Neural progenitor cell (in vitro differentiated cells): Measurements from ENCODE around the gene FERMT3. TPM values are rescaled to one million over a fixed set of nuclear protein-coding genes. Genes with fewer than 3 reads are reported as not detected.

Experiments
- DNase-seq: peaks from one replicate; pipeline ENCODE4 v3.0.0-alpha.2; 2016; ENCODE audit warnings: low spot score
- H2AFZ ChIP-seq: fragments of 200-600 bp; sonication (generic); replicated peaks from 2 replicates; pipeline ENCODE4 v1.6.1; 2016; ENCODE audit warnings: antibody characterized with exemption
- H3F3A ChIP-seq: fragments of 200-600 bp; sonication (generic); 2 replicates; pipeline ENCODE4 v1.6.1; 2016; ENCODE audit warnings: antibody characterized with exemption, low read depth
- H3K27ac ChIP-seq: fragments of 200-600 bp; sonication (generic); 2 replicates; pipeline ENCODE4 v1.5.1; 2016; ENCODE audit warnings: mild to moderate bottlenecking
- H3K27me3 ChIP-seq: fragments of 200-600 bp; sonication (generic); 2 replicates; pipeline ENCODE4 v1.6.1; 2016; ENCODE audit warnings: mild to moderate bottlenecking, moderate library complexity
- H3K36me3 ChIP-seq: fragments of 200-600 bp; sonication (generic); 2 replicates; pipeline ENCODE4 v1.5.1; 2016
- H3K4me1 ChIP-seq: fragments of 200-600 bp; sonication (generic); 2 replicates; pipeline ENCODE4 v1.6.1; 2016; ENCODE audit warnings: mixed run types
- H3K4me2 ChIP-seq: fragments of 200-600 bp; sonication (generic); 2 replicates; pipeline ENCODE4 v1.6.1; 2016
- H3K4me3 ChIP-seq: fragments of 200-600 bp; sonication (generic); 2 replicates; pipeline ENCODE4 v1.5.1; 2016
- H3K79me2 ChIP-seq: fragments of 200-600 bp; sonication (generic); 2 replicates; pipeline ENCODE4 v1.6.1; 2016; ENCODE audit warnings: low read depth
- H3K9ac ChIP-seq: fragments of 200-600 bp; sonication (generic); 2 replicates; pipeline ENCODE4 v1.6.1; 2016
- H3K9me3 ChIP-seq: fragments of 200-600 bp; sonication (generic); 2 replicates; pipeline ENCODE4 v1.5.1; 2016; ENCODE audit warnings: low read depth
- H4K20me1 ChIP-seq: fragments of 200-600 bp; sonication (generic); 2 replicates; pipeline ENCODE4 v1.6.1; 2016; ENCODE audit warnings: low read depth
- H3K27ac Mint-ChIP-seq: 3 replicates; pipeline ENCODE4 v1.8.0; 2021; ENCODE audit warnings: mixed read lengths
- H3K27me3 Mint-ChIP-seq: 2 replicates; pipeline ENCODE4 v1.8.0; 2022; ENCODE audit warnings: low read depth, mild to moderate bottlenecking, inconsistent platforms, moderate library complexity, mixed read lengths; ENCODE audit not compliant: insufficient read depth
- H3K36me3 Mint-ChIP-seq: 3 replicates; pipeline ENCODE4 v1.8.0; 2021; ENCODE audit warnings: mixed read lengths
- H3K4me1 Mint-ChIP-seq: 3 replicates; pipeline ENCODE4 v1.8.0; 2021; ENCODE audit warnings: mixed read lengths
- H3K4me3 Mint-ChIP-seq: 3 replicates; pipeline ENCODE4 v1.8.0; 2021; ENCODE audit warnings: mild to moderate bottlenecking, moderate library complexity, mixed read lengths
- H3K9me3 Mint-ChIP-seq: 3 replicates; pipeline ENCODE4 v1.8.0; 2020; ENCODE audit warnings: mixed read lengths
- EZH2 ChIP-seq: fragments of 200-600 bp; sonication (generic); IDR thresholded peaks from 2 replicates; pipeline ENCODE4 v1.6.1; 2017; ENCODE audit warnings: antibody characterized with exemption, mild to moderate bottlenecking, moderate library complexity
- EZH2phosphoT487 ChIP-seq: fragments of 200-600 bp; sonication (generic); IDR thresholded peaks from 2 replicates; pipeline ENCODE4 v1.6.1; 2017; ENCODE audit warnings: antibody characterized with exemption
- total RNA-seq: library from RNA; depleted of rRNA; stranded (reverse); fragments of >200 nt; gene quantifications from 2 replicates; pipeline ENCODE4 v1.2.3, GENCODE V29; 2015; ENCODE audit warnings: low replicate concordance
- TF ChIP-seq, protein P1 (sequence below): fragments of 200-600 bp; sonication (generic); IDR thresholded peaks from 2 replicates; pipeline ENCODE4 v1.5.1; 2017; ENCODE audit warnings: antibody characterized with exemption, mild to moderate bottlenecking

The FERMT3 gene
- total RNA-seq, 1 donor from 2014 or later, result not detected

DNA sequence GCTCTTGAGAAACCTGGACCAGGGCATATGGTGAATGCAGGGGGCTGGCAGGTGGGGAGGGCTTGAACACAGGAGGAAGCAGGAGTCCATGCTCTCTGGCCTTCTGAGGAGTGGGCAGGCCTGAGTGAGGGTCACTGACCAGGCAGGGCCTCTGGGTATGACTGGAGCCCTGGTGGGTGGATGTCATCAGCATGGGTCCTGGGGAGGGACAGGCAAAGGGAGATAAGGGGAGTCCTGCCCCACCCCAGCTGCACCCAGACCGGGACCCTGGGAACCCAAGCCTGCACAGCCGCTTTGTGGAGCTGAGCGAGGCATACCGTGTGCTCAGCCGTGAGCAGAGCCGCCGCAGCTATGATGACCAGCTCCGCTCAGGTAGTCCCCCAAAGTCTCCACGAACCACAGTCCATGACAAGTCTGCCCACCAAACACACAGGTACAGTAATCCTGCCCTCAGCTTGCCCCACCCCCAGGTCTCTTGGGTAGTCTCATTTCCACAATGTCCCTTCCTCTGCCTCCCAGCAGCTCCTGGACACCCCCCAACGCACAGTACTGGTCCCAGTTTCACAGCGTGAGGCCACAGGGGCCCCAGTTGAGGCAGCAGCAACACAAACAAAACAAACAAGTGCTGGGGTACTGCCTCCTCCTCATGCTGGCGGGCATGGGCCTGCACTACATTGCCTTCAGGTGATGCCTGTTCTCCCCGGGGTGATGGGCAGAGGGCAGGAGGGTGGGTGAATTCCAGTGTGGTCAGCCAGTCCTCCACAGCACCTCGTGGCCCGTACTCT is 25.9 kb downstream of the FERMT3 start:
- no peak overlapping the region for H3K4me2 ChIP-seq
- no peaks in the 10 kb centered on the region for H3K9me3 ChIP-seq
- no peak overlapping the region for H2AFZ ChIP-seq
- no peaks in the 10 kb centered on the region for H3K36me3 Mint-ChIP-seq
- peaks cover 3% of the 10 kb centered on the region for H4K20me1 ChIP-seq
- H3K9me3 Mint-ChIP-seq, result no peaks in the 10 kb centered on the region
- no peak overlapping the region for H3K27ac ChIP-seq
- TF ChIP-seq EZH2phosphoT487 (no peak), EZH2 (no peak)
- TF ChIP-seq, protein P1, sequence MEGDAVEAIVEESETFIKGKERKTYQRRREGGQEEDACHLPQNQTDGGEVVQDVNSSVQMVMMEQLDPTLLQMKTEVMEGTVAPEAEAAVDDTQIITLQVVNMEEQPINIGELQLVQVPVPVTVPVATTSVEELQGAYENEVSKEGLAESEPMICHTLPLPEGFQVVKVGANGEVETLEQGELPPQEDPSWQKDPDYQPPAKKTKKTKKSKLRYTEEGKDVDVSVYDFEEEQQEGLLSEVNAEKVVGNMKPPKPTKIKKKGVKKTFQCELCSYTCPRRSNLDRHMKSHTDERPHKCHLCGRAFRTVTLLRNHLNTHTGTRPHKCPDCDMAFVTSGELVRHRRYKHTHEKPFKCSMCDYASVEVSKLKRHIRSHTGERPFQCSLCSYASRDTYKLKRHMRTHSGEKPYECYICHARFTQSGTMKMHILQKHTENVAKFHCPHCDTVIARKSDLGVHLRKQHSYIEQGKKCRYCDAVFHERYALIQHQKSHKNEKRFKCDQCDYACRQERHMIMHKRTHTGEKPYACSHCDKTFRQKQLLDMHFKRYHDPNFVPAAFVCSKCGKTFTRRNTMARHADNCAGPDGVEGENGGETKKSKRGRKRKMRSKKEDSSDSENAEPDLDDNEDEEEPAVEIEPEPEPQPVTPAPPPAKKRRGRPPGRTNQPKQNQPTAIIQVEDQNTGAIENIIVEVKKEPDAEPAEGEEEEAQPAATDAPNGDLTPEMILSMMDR, result no peak
- H3K27ac Mint-ChIP-seq, result no peak overlapping the region
- H3K79me2 ChIP-seq, result no peaks in the 10 kb centered on the region
- peak overlapping the region; percentile 92 for H3K4me3 Mint-ChIP-seq
- peaks cover 47% of the 10 kb centered on the region for H3K27me3 ChIP-seq
- H3K27me3 Mint-ChIP-seq, result peaks cover 16% of the 10 kb centered on the region
- no peak overlapping the region for H3K9ac ChIP-seq
- H3F3A ChIP-seq, result peaks cover 44% of the 10 kb centered on the region
- no peak overlapping the region for H3K4me3 ChIP-seq
- peaks cover 25% of the 10 kb centered on the region for H3K4me1 Mint-ChIP-seq
- H3K36me3 ChIP-seq, result no peaks in the 10 kb centered on the region
- H3K4me1 ChIP-seq, result peaks cover 8% of the 10 kb centered on the region
- DNase-seq, result no peak

DNA sequence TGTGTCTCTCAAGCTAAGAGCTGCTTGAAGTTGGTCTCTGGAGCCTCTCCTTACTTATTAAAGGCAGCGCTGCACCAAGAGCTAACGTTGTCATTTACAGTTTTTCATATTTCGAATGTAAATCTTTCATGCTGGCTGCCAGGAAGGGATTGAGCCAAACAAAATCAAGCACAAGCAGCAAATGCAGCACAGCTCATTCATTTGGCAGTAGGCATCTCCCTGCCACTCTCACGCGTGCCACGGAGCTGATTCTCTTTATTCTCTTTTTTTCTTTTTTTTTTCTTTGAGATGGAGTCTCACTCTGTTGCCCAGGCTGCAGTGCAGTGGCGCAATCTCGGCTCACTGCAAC is 26.4 kb downstream of the FERMT3 start:
- Histone ChIP-seq H3K36me3 (no peaks in the 10 kb centered on the region), H4K20me1 (peaks cover 3% of the 10 kb centered on the region), H3F3A (peaks cover 44% of the 10 kb centered on the region), H3K4me3 (no peak overlapping the region), H3K9me3 (no peaks in the 10 kb centered on the region), H3K9ac (no peak overlapping the region), H3K27ac (no peak overlapping the region), H3K4me2 (no peak overlapping the region), H3K27me3 (peaks cover 47% of the 10 kb centered on the region), H3K4me1 (peaks cover 8% of the 10 kb centered on the region), H2AFZ (no peak overlapping the region), H3K79me2 (no peaks in the 10 kb centered on the region)
- no peak for DNase-seq
- Mint-ChIP-seq H3K27ac (no peak overlapping the region), H3K4me1 (peaks cover 23% of the 10 kb centered on the region), H3K27me3 (peaks cover 16% of the 10 kb centered on the region), H3K9me3 (no peaks in the 10 kb centered on the region), H3K36me3 (no peaks in the 10 kb centered on the region), H3K4me3 (peak overlapping the region; percentile 92)
- TF ChIP-seq, protein P1, result no peak
- no peak for TF ChIP-seq EZH2phosphoT487
- TF ChIP-seq EZH2, result no peak

DNA sequence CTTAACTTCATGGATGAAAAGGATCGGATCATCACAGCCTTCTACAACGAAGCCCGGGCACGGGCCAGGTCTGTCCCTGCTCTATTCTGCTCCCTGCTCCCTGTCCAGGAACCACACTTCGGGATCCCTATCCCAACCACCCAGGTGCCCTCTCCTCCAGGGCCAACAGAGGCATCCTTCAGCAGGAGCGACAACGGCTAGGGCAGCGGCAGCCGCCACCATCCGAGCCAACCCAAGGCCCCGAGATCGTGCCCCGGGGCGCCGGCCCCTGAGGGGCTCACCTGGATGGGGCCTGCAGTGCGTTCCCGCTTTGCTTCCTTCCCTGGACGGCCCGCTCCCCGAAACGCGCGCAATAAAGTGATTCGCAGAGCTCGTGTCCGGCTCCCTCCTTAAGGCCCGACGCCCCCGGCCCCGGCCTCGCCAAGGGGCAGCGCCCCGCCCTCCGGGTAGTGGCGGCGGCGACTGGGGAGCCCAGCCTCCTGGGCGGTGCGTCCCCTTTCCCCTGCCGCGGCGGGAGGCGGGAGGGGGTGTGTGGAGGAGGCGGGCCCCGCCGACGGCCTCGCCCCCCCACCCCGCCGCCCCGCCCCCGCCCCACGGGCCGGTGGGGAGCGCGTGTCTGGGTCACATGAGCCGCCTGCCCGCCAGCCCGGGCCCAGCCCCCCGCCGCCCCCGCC is 27.5 kb downstream of the FERMT3 start, which contains the start of gene VEGFB:
Gene VEGFB (plus strand): TSS at position 672 of the 674 bp plus-strand sequence. CDS start 250 bp downstream, outside the sequence.
- no peak within 1 kb of the TSS for H3K9ac ChIP-seq
- Mint-ChIP-seq H3K4me3 (peak within 1 kb of the TSS; percentile 92), H3K36me3 (no peaks in the 10 kb centered on the region), H3K27ac (no peak within 1 kb of the TSS), H3K4me1 (peaks cover 23% of the 10 kb centered on the region), H3K9me3 (no peaks in the 10 kb centered on the region), H3K27me3 (peaks cover 16% of the 10 kb centered on the region)
- DNase-seq, result peak; percentile 74
- TF ChIP-seq EZH2 (no peak), EZH2phosphoT487 (peak; percentile 5)
- H3K9me3 ChIP-seq, result no peaks in the 10 kb centered on the region
- H3K4me1 ChIP-seq, result peaks cover 8% of the 10 kb centered on the region
- H4K20me1 ChIP-seq, result peaks cover 3% of the 10 kb centered on the region
- H3K4me3 ChIP-seq, result peak within 1 kb of the TSS; percentile 84
- H3F3A ChIP-seq, result peaks cover 44% of the 10 kb centered on the region
- H3K27me3 ChIP-seq, result peaks cover 47% of the 10 kb centered on the region
- H3K36me3 ChIP-seq, result no peaks in the 10 kb centered on the region
- H2AFZ ChIP-seq, result peak within 1 kb of the TSS; percentile 85
- peak within 1 kb of the TSS; percentile 94 for H3K4me2 ChIP-seq
- H3K79me2 ChIP-seq, result no peaks in the 10 kb centered on the region
- H3K27ac ChIP-seq, result no peak within 1 kb of the TSS
